Loucy (cell line): Measurements from ENCODE around the gene EPG5.

Experiments used
- CTCF ChIP-seq: fragments of 200-600 bp; sonication (generic); conservative IDR thresholded peaks from 2 replicates; pipeline ENCODE4 v1.5.1; 2014; ENCODE audit warnings: mild to moderate bottlenecking, antibody characterized with exemption, low read length
- EZH2phosphoT487 ChIP-seq: fragments of 200-600 bp; IDR thresholded peaks from 2 replicates; pipeline ENCODE4 v1.6.1; 2018; ENCODE audit warnings: antibody characterized with exemption, mild to moderate bottlenecking, moderate library complexity, borderline replicate concordance

DNA sequence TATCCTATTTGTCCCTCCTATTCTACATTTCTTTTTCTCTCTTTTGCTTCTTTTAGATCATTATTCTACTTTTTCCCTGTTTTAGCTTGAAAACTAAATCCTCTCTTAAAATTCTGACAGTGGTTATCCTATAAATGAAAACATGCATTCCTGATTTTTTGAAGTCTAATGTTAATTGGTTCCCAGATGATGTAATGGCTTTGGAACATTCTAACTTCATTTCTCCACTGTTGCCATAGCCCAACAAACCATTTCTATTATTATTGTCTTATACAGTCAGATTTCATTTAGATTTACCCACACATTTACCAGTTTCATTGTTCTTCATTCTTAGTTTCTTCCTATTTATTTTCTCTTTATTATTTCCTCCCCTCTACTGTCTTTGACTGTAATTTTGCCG is 105.2 kb downstream of the EPG5 start:
- TF ChIP-seq CTCF (no peak), EZH2phosphoT487 (no peak)
